Rectal smooth muscle tissue (tissue), 1 donor: Measurements from ENCODE around the gene FGF1.

Experiments
- H3K27ac ChIP-seq: one replicate; pipeline ENCODE4 v1.7.0; 2013; ENCODE audit warnings: low read depth, low read length, inconsistent platforms
- H3K27me3 ChIP-seq: one replicate; pipeline ENCODE4 v1.7.0; 2013; ENCODE audit warnings: low read length; ENCODE audit not compliant: control insufficient read depth, insufficient read depth
- H3K36me3 ChIP-seq: one replicate; pipeline ENCODE4 v1.7.0; 2013; ENCODE audit warnings: low read length; ENCODE audit not compliant: control insufficient read depth, insufficient read depth
- H3K4me1 ChIP-seq: one replicate; pipeline ENCODE4 v1.7.0; 2013; ENCODE audit warnings: low read length; ENCODE audit not compliant: control insufficient read depth, insufficient read depth
- H3K4me3 ChIP-seq: one replicate; pipeline ENCODE4 v1.7.0; 2013; ENCODE audit warnings: low read length
- H3K9ac ChIP-seq: one replicate; pipeline ENCODE4 v1.7.0; 2013; ENCODE audit warnings: low read length

The FGF1 gene

GRCh38 chr5:142568283-142568995, 117.5 kb downstream of the FGF1 start:
- Histone ChIP-seq H3K36me3 (no peaks in the 10 kb centered on the region), H3K9ac (no peak overlapping the region), H3K27ac (peak overlapping the region; percentile 80), H3K27me3 (no peaks in the 10 kb centered on the region), H3K4me1 (peaks cover 8% of the 10 kb centered on the region), H3K4me3 (no peak overlapping the region)

- H3K4me3 ChIP-seq, result no peak overlapping the region
- H3K4me1 ChIP-seq, result no peaks in the 10 kb centered on the region
- H3K27ac ChIP-seq, result no peak overlapping the region
- H3K27me3 ChIP-seq, result no peaks in the 10 kb centered on the region
- no peak overlapping the region for H3K9ac ChIP-seq
- H3K36me3 ChIP-seq, result no peaks in the 10 kb centered on the region
These were observed 124.3 kb downstream of the FGF1 start for GRCh38 chr5:142561486-142562097.

GRCh38 chr5:142561029-142561428, 124.9 kb downstream of the FGF1 start:
- Histone ChIP-seq H3K9ac (no peak overlapping the region), H3K36me3 (no peaks in the 10 kb centered on the region), H3K4me1 (no peaks in the 10 kb centered on the region), H3K4me3 (no peak overlapping the region), H3K27me3 (no peaks in the 10 kb centered on the region), H3K27ac (no peak overlapping the region)

GRCh38 chr5:142552107-142552506, 133.8 kb downstream of the FGF1 start:
- Histone ChIP-seq H3K36me3 (no peaks in the 10 kb centered on the region), H3K4me3 (no peak overlapping the region), H3K9ac (no peak overlapping the region), H3K27me3 (no peaks in the 10 kb centered on the region), H3K27ac (no peak overlapping the region), H3K4me1 (no peaks in the 10 kb centered on the region)

GRCh38 chr5:142551338-142552067, 134.4 kb downstream of the FGF1 start:
- Histone ChIP-seq H3K27ac (no peak overlapping the region), H3K27me3 (no peaks in the 10 kb centered on the region), H3K4me3 (peak overlapping the region; percentile 7), H3K36me3 (no peaks in the 10 kb centered on the region), H3K4me1 (no peaks in the 10 kb centered on the region), H3K9ac (no peak overlapping the region)

- Histone ChIP-seq H3K4me1 (no peaks in the 10 kb centered on the region), H3K36me3 (no peaks in the 10 kb centered on the region), H3K9ac (no peak overlapping the region), H3K27ac (no peak overlapping the region), H3K27me3 (no peaks in the 10 kb centered on the region), H3K4me3 (no peak overlapping the region)
These were observed 135.4 kb downstream of the FGF1 start for GRCh38 chr5:142550471-142550870.

- Histone ChIP-seq H3K36me3 (no peaks in the 10 kb centered on the region), H3K9ac (no peak overlapping the region), H3K27ac (no peak overlapping the region), H3K27me3 (no peaks in the 10 kb centered on the region), H3K4me3 (no peak overlapping the region), H3K4me1 (no peaks in the 10 kb centered on the region)
These were observed 136.1 kb downstream of the FGF1 start for GRCh38 chr5:142549834-142550233.

GRCh38 chr5:142548739-142549275, 137.1 kb downstream of the FGF1 start:
- Histone ChIP-seq H3K27me3 (no peaks in the 10 kb centered on the region), H3K27ac (no peak overlapping the region), H3K4me3 (no peak overlapping the region), H3K4me1 (no peaks in the 10 kb centered on the region), H3K36me3 (no peaks in the 10 kb centered on the region), H3K9ac (no peak overlapping the region)

- H3K4me1 ChIP-seq, result no peaks in the 10 kb centered on the region
- H3K4me3 ChIP-seq, result no peak overlapping the region
- H3K9ac ChIP-seq, result no peak overlapping the region
- H3K27me3 ChIP-seq, result no peaks in the 10 kb centered on the region
- H3K36me3 ChIP-seq, result no peaks in the 10 kb centered on the region
- H3K27ac ChIP-seq, result no peak overlapping the region
These were observed 138.2 kb downstream of the FGF1 start for GRCh38 chr5:142547445-142548380.

- Histone ChIP-seq H3K4me3 (no peak overlapping the region), H3K27ac (no peak overlapping the region), H3K27me3 (no peaks in the 10 kb centered on the region), H3K4me1 (no peaks in the 10 kb centered on the region), H3K9ac (no peak overlapping the region), H3K36me3 (no peaks in the 10 kb centered on the region)
These were observed 140.1 kb downstream of the FGF1 start for GRCh38 chr5:142545650-142546322.

- Histone ChIP-seq H3K4me3 (no peak overlapping the region), H3K27me3 (no peaks in the 10 kb centered on the region), H3K27ac (no peak overlapping the region), H3K4me1 (no peaks in the 10 kb centered on the region), H3K36me3 (no peaks in the 10 kb centered on the region), H3K9ac (no peak overlapping the region)
These were observed 140.8 kb downstream of the FGF1 start for GRCh38 chr5:142544946-142545649.
